ENCODE data around the gene RABL6. TPM values are rescaled to one million over a fixed set of nuclear protein-coding genes. Genes with fewer than 3 reads are reported as not detected.
"Not testable (repeated sequence)": the region's sequence is repeated elsewhere in the genome, so short reads cannot be mapped to it uniquely, and the experiment has no call there.

Gene RABL6
- total RNA-seq, 3 donors from 2014 or later: 92.1 to 142 (median 112) TPM

DNA sequence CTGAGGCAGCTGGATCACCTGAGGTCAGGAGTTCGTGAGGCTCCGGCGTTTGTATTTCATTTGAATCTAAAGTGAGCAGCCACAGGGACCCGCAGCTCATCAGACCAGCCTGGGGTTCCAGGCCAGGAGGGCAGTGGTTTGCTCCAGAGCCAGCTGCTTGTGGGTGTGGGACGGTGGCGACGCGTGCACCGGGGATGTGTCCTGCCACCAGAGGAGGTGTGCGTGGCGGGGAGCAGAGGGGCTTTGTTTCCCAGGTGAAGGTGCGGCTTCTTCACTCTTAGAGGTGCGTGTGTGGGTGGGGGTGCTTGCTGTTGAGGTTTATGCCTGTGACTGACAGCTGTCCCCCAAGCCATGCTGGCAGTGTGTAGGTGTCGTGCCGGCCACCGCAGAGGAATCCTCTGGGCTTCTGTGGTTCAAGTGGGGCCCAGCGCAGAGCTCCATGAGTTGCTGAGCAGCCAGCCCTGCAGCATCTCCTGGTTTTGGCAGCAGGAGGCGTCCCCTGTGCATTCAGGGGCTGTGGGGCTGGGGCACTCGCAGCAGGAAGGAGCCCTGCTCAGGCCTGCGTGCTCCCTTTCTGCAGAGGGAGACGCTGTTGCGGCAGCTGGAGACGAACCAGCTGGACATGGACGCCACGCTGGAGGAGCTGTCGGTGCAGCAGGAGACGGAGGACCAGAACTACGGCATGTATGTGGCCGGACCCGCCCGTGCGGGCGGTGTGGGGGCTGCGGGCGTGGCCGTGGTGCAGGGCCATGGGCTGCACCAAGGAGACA, 27.6 kb downstream of the RABL6 start:
- peak in 2 of 3 donors; percentile 23 to 34 for DNase-seq

DNA sequence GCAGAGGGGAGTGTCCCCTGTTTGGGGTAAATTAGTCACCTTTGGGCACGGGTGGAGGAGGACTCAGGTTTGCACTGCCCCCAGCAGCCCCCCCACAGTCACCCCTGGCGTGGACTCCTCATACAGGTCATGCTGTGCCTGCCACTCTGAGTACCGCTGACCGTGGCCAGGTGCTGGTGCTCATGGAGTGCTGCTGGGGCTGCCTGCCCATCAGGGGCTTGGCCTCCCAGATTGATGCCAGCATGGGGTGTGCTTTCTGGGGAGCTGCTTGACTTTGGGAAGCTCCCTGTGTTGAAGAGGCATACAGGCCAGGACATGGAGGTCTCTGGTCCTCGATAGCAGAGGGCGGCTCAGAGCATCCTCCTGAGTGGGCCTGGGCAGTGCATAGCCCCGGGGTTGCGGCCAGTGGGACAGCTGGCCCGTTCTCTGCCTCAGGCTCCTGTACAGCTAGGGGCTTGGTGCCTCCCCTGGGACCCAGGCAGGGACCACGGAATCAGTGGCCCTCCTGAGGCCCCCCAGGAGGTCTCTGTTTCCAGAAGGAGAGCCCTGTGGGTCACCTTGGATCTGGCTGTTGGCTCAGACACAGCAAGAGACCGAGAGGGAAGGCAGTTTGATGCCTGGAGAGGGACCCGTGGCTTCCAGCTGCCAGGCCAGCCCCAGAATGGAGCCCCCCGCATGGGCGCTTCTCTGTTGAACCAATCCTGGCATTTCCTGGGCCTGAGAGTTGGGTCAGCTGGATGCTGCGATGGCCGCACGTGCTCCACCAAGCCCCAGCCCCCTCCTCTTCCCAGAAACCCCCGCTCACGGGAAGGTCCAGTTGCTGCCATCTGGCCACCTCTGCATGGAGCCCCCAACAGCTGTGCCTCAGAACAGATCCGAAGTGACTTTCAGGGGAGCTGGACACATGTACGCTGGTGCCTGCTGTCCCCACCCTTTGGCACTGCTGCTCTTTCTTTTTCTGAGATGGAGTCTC, 28.5 kb downstream of the RABL6 start:
- TF ChIP-seq, protein P1, sequence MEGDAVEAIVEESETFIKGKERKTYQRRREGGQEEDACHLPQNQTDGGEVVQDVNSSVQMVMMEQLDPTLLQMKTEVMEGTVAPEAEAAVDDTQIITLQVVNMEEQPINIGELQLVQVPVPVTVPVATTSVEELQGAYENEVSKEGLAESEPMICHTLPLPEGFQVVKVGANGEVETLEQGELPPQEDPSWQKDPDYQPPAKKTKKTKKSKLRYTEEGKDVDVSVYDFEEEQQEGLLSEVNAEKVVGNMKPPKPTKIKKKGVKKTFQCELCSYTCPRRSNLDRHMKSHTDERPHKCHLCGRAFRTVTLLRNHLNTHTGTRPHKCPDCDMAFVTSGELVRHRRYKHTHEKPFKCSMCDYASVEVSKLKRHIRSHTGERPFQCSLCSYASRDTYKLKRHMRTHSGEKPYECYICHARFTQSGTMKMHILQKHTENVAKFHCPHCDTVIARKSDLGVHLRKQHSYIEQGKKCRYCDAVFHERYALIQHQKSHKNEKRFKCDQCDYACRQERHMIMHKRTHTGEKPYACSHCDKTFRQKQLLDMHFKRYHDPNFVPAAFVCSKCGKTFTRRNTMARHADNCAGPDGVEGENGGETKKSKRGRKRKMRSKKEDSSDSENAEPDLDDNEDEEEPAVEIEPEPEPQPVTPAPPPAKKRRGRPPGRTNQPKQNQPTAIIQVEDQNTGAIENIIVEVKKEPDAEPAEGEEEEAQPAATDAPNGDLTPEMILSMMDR (IDR thresholded peaks at IDR 0.05): no peak
- Histone ChIP-seq H3K4me3 (no peak overlapping the region), H3K9me3 (no peaks in the 10 kb centered on the region), H3K4me1 (ENCODE audit: low read depth) (peaks cover 14% of the 10 kb centered on the region), H3K36me3 (ENCODE audit: low read depth) (no peaks in the 10 kb centered on the region)
- intact Hi-C loops (cut with DNase I, micrococcal nuclease): no loop called here
- ATAC-seq (no peak), DNase-seq (peak in 1 of 3 donors; percentile 19)

More for the DNA sequence above, 27.6 kb downstream of the RABL6 start:
- Histone ChIP-seq H3K4me3 (no peak overlapping the region), H3K9me3 (no peaks in the 10 kb centered on the region), H3K36me3 (ENCODE audit: low read depth) (no peaks in the 10 kb centered on the region), H3K4me1 (ENCODE audit: low read depth) (peaks cover 6% of the 10 kb centered on the region)
- no peak for ATAC-seq
- intact Hi-C loops (cut with DNase I, micrococcal nuclease): no loop called here
- TF ChIP-seq, protein P1 (IDR thresholded peaks at IDR 0.05): no peak

DNA sequence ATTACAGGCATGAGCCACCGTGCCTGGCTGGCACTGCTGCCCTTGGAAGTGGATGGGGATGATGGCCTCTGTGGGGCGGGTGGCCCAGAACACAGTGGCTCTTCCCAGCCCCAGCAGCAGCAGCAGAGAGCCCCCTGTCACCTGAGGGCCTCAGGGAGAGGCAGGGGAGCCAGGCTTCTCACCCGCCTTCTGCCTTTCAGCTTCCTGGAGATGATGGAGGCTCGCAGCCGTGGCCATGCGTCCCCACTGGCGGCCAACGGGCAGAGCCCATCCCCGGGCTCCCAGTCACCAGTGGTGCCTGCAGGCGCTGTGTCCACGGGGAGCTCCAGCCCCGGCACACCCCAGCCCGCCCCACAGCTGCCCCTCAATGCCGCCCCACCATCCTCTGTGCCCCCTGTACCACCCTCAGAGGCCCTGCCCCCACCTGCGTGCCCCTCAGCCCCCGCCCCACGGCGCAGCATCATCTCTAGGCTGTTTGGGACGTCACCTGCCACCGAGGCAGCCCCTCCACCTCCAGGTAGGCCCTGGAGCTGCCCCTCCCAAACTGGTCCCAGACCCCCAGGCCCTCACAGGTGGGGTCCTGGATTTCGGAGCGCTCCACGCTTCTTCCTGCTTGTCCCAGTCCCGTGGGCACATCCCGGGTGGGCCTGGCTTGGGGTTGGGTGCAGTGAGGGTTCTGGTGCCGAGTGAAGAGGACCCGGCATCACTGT, 29.6 kb downstream of the RABL6 start:
- Histone ChIP-seq H3K9me3 (no peaks in the 10 kb centered on the region), H3K4me3 (no peak overlapping the region), H3K36me3 (ENCODE audit: low read depth) (no peaks in the 10 kb centered on the region), H3K4me1 (ENCODE audit: low read depth) (peaks cover 25% of the 10 kb centered on the region)
- TF ChIP-seq, protein P1 (IDR thresholded peaks at IDR 0.05): no peak
- no peak for ATAC-seq
- DNase-seq: peak in 1 of 3 donors; percentile 34
- intact Hi-C loops (cut with DNase I, micrococcal nuclease): no loop called here

DNA sequence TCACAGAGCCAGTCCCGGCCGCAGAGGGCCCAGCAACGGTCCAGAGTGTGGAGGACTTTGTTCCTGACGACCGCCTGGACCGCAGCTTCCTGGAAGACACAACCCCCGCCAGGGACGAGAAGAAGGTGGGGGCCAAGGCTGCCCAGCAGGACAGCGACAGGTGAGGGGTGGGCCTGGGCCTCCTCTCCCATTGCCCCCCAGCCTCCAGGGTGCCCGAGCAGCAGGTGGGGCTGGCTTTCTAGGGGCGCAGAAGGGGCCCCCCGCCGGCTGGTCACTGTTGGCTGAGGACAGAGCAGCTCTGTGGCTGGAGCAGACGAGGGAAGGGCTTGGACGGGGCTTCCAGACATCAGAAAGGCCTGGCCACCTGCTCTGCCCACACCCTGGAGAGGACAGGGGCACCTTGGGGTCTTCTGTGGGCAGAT, 30.1 kb downstream of the RABL6 start:
- peaks cover 31% of the 10 kb centered on the region for H3K4me1 ChIP-seq (ENCODE audit: low read depth)
- ATAC-seq; H3K36me3 ChIP-seq (ENCODE audit: low read depth); intact Hi-C loops (cut with DNase I, micrococcal nuclease); H3K9me3 ChIP-seq; H3K4me3 ChIP-seq: not testable (repeated sequence)
- peak in 1 of 3 donors; percentile 24 for DNase-seq

DNA sequence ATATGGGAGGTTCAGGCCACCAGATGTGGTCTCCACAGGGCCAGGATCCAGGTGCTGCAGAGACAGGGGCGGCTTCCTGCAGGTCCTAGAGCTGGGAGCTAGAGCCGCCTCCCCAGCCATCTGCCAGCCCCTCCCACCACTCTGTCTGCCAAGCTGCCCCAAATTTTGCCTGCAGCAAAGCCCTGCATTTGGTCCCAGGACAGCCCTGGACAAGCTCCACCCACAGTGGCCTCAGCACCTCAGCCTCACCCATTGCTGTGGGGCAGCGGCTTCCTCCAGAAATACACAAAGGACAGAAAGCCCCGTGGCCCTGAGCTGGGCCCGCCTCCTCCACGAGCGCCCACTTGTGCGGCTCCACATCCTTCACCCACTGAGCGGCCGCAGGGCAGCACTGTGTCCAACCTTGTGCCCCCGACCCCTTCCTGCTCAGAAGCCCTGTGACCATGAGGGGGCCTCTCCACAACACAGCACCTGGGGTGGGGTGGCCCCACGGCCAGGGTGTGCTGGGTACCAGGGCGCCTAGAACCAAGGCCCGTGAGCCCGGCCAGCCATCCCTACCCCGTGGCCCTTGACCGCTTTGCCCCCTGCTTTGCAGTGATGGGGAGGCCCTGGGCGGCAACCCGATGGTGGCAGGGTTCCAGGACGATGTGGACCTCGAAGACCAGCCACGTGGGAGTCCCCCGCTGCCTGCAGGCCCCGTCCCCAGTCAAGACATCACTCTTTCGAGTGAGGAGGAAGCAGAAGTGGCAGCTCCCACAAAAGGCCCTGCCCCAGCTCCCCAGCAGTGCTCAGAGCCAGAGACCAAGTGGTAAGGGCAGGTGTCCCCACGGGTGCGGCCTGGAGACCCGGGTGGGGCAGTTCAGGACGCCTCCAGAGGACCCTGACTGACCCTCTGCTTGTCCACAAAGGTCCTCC, 30.8 kb downstream of the RABL6 start:
- no peak overlapping the region for H3K4me3 ChIP-seq
- no peaks in the 10 kb centered on the region for H3K36me3 ChIP-seq (ENCODE audit: low read depth)
- peaks cover 38% of the 10 kb centered on the region for H3K4me1 ChIP-seq (ENCODE audit: low read depth)
- intact Hi-C loops (cut with DNase I, micrococcal nuclease): no loop called here
- ATAC-seq (no peak), DNase-seq (peak in 1 of 3 donors; percentile 46)
- H3K9me3 ChIP-seq: no peaks in the 10 kb centered on the region
- TF ChIP-seq, protein P1 (IDR thresholded peaks at IDR 0.05): no peak
